Tongue (tissue), 2 donors: ENCODE measurements around the gene DPPA5. TPM values are rescaled to one million over a fixed set of nuclear protein-coding genes. Genes with fewer than 3 reads are reported as not detected.
A peak's percentile ranks its signal among the peaks of the same experiment; 100 is the strongest.
"Not testable (repeated sequence)": the region's sequence is repeated elsewhere in the genome, so short reads cannot be mapped to it uniquely, and the experiment has no call there.

Experiments used
- DNase-seq: peaks from one replicate; pipeline ENCODE4 v3.0.0-alpha.2; 2015
- total RNA-seq: library from RNA; depleted of rRNA; stranded (reverse); fragments of >200 nt; gene quantifications from one replicate; pipeline ENCODE4 v1.2.3, GENCODE V29; 2014

DPPA5 gene
- not detected for total RNA-seq

GRCh38 chr6:73353636-73354593 is at the start of gene DPPA5:
TSS of gene DPPA5 (minus strand) at chr6:73354276. CDS start at chr6:73354225, 51 bp downstream.
- DNase-seq, result no peak

- no peak for DNase-seq
Measured at GRCh38 chr6:73400656-73401055, 46.6 kb upstream of the DPPA5 start.

- DNase-seq, result no peak
Measured at GRCh38 chr6:73395875-73396274, 41.8 kb upstream of the DPPA5 start.

- peak; percentile 29 for DNase-seq
Measured at GRCh38 chr6:73394577-73395354, 40.7 kb upstream of the DPPA5 start, which contains the start of gene DDX43. TSS of gene DDX43 (plus strand) at chr6:73394828. CDS start at chr6:73394906, 78 bp downstream.

- DNase-seq, result no peak
Measured at GRCh38 chr6:73393278-73393677, 39.2 kb upstream of the DPPA5 start.

- DNase-seq, result not testable (repeated sequence)
Measured at GRCh38 chr6:73392188-73392587, 38.1 kb upstream of the DPPA5 start.

GRCh38 chr6:73391675-73392074 is 37.6 kb upstream of the DPPA5 start:
- DNase-seq, result no peak

GRCh38 chr6:73389854-73390253 is 35.8 kb upstream of the DPPA5 start:
- no peak for DNase-seq

- DNase-seq, result peak; percentile 67
Measured at GRCh38 chr6:73388800-73389512, 34.9 kb upstream of the DPPA5 start.

GRCh38 chr6:73388433-73388799 is 34.3 kb upstream of the DPPA5 start:
- DNase-seq, result no peak

GRCh38 chr6:73382462-73383113 is 28.5 kb upstream of the DPPA5 start:
- no peak for DNase-seq

GRCh38 chr6:73381531-73381930 is 27.5 kb upstream of the DPPA5 start:
- DNase-seq, result not testable (repeated sequence)

- DNase-seq, result no peak
Measured at GRCh38 chr6:73377225-73377624, 23.1 kb upstream of the DPPA5 start.

GRCh38 chr6:73375216-73375615 is 21.1 kb upstream of the DPPA5 start:
- DNase-seq, result no peak

- DNase-seq, result no peak
Measured at GRCh38 chr6:73372516-73372915, 18.4 kb upstream of the DPPA5 start.

GRCh38 chr6:73371984-73372383 is 17.9 kb upstream of the DPPA5 start:
- no peak for DNase-seq

GRCh38 chr6:73369563-73369962 is 15.5 kb upstream of the DPPA5 start, which contains the start of gene OOEP:
TSS of gene OOEP (minus strand) at chr6:73369897. CDS start at chr6:73369792, 105 bp downstream.
- DNase-seq, result no peak

GRCh38 chr6:73369157-73369556 is 15.1 kb upstream of the DPPA5 start:
- no peak for DNase-seq

GRCh38 chr6:73368675-73369074 is 14.6 kb upstream of the DPPA5 start:
- DNase-seq, result no peak

GRCh38 chr6:73367761-73368355 is 13.8 kb upstream of the DPPA5 start:
- no peak for DNase-seq

- no peak for DNase-seq
Measured at GRCh38 chr6:73364549-73364948, 10.5 kb upstream of the DPPA5 start.
